GM18505 (cell line): Measurements from ENCODE around the gene MROH7.

Source experiments
- ATAC-seq: cut with Tn5 transposase; IDR thresholded peaks from one replicate; pipeline ENCODE4 v1.9.1; 2021; ENCODE audit not compliant: unreplicated experiment
- POLR2A ChIP-seq: IDR thresholded peaks from 4 replicates; pipeline ENCODE4 v1.6.1; 2011; ENCODE audit warnings: borderline replicate concordance; ENCODE audit not compliant: insufficient read depth, insufficient read length; ENCODE audit errors: extremely low read depth

MROH7 gene

DNA sequence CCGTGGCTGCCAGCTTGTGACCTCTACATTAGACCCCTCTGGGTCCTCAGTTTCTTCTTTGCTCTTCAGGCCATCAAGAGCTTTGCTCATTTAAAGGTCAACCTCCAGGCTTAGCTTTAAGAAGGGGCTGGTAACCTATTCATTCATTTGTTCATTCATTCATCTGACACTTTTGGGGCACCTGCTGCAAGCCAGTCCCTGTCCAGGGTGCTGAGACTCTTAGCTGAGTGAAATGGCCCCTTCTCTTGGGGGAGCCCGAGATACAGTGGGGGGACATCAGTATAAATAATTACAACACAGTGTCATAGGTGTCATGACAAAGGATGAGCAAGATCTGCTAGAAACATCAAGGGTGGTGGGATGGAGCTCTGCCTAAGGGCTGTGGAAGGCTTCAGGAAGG is 63.6 kb downstream of the MROH7 start:
- no peak for TF ChIP-seq POLR2A
- ATAC-seq, result no peak

DNA sequence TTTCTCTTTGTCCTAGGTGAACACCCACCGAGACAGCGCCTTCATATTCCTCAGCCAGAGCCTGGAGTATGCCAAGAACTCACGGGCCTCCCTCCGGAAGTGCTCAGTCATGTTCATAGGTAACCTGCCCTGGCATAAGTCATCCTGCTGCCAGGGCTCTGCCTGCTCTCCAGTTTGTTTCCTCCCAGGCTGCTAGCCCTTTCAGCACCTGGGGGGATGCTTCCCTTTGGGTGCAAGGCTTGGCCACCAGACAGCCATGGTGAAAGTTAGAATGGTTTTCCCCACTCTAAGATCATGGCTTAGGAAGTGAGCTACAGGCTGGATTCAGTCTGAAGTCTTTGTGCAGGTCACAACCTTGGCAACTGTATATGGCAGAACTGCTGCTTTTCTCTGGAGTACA is 64.8 kb downstream of the MROH7 start:
- ATAC-seq, result no peak
- TF ChIP-seq POLR2A, result no peak

- ATAC-seq, result no peak
- no peak for TF ChIP-seq POLR2A
Measured at GRCh38 chr1:54708385-54708784, 66.8 kb downstream of the MROH7 start.

- no peak for ATAC-seq
- TF ChIP-seq POLR2A, result no peak
Measured at GRCh38 chr1:54709547-54710292, 68.1 kb downstream of the MROH7 start.

- ATAC-seq, result no peak
- no peak for TF ChIP-seq POLR2A
Measured at GRCh38 chr1:54710434-54710833, 68.8 kb downstream of the MROH7 start.

GRCh38 chr1:54710841-54711240 is 69.3 kb downstream of the MROH7 start:
- ATAC-seq, result no peak
- TF ChIP-seq POLR2A, result no peak

DNA sequence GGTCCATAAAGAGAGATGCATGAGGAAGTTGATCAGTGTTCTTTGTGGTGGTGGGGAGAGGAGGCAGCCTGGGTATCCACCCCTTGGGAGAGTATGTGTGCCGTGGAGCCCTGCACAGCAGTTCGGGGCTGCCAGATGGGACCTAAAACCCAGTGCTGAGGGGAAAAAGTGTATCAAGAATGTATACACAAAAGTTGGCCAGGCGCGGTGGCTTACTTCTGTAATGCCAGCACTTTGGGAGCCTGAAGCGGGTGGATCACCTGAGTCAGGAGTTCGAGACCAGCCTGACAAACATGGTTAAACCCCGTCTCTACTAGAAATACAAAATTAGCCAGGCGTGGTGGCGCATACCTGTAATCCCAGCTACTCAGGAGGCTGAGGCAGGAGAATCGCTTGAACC is 70.0 kb downstream of the MROH7 start:
- TF ChIP-seq POLR2A, result no peak
- no peak for ATAC-seq

DNA sequence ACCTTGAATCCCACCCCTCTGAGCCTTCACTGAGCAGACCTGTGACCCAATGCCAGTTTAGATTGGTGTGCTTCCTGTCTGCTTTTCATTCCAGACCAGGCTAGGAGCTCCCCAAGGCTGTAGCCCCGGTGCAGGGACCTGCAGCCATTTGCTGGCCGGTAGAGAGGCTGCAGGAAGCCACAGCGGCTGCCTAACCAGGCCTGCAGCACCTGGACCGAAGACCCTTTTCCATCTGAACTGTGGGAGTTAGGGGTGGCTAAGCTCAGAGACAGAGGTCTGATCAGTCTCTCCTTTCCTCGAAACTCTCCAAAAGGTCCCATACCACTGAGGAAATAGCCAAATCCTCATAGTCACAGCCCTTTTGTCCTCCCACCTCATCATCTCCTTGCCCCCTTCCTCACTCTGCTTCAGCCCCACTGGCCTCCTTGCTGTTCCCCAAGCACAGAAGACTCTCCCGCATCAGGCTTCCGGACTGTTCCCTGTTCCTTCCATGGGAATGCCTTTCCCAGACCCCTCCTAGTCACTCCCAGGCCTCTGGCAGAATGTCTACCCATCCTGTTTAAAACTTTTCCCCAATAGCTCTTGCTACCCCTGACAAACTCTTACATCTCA is 73.4 kb downstream of the MROH7 start:
- no peak for ATAC-seq
- no peak for TF ChIP-seq POLR2A

DNA sequence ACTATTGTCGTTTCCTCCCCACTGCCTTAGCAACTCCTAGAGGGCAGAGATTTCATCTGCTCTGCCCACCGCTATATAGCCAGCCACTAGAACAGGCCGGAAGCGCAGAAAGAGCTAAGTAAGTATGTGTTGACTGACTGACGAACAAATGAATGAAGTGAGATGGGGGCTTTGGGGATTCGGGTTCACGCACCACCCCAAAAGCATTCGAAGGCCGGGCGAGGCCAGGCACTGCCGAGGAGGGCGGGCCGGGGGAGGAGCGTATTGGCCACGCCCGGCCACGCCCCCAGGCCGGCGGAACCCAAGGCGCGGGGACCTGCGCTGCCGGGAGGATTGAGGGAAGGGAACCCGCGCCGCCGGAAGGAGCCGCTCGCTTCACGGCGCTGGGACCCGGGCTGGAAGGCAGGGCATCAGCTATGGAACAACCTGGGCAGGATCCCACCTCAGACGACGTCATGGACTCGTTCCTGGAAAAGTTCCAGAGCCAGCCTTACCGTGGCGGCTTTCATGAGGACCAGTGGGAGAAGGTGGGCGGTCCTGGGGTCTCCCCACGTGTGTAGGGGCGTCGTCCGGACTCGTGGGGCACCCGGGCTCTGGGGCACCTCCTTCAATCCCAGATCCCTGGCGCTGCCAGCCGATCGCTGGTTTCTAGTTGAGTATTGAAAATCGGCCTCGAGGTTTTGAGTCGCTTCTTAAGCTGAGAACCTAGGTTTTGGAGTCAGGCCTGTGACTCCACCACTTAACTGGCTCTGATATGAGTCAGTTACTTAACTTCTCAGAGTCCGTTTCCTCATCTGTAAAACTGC is 74.1 kb downstream of the MROH7 start, which contains the start of gene TTC4:
TSS of gene TTC4 (plus strand) at position 369 of the 806 bp plus-strand sequence. CDS start at position 417, 48 bp downstream.
- peak; percentile 95 for ATAC-seq
- TF ChIP-seq POLR2A, result peak; percentile 92

DNA sequence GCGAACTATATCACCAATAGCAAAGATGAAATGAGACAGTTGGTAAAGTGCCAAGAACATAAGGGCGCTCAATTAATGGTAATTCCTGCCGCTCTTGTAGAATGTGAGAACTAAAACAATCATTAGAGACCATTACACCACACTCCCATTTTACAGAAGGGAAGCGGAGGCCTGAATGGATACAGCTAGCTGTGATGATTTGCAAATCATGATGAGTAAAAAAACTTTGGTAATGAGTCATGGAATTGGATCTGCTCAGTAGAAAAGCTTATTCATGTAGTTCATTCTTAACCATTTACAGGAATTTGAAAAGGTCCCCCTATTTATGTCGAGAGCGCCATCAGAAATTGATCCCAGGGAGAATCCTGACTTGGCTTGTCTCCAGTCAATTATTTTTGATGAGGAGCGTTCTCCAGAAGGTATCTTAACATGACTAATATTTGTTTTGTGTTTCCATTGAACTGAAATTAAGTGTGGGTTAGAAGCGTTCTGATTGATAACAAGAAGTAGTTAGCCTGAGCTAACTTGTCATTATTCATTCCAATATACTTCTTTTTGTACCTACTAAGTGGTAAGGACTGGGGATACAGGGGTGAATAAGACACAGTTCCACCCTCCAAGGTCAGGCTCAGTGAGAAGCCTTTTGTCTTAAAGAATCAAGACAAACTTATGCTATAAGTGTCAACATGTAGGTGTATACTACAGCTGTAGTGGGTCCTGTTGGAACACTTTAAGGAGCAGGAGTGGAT is 74.9 kb downstream of the MROH7 start:
- no peak for ATAC-seq
- no peak for TF ChIP-seq POLR2A

GRCh38 chr1:54721719-54722118 is 80.1 kb downstream of the MROH7 start:
- no peak for TF ChIP-seq POLR2A
- ATAC-seq, result no peak

DNA sequence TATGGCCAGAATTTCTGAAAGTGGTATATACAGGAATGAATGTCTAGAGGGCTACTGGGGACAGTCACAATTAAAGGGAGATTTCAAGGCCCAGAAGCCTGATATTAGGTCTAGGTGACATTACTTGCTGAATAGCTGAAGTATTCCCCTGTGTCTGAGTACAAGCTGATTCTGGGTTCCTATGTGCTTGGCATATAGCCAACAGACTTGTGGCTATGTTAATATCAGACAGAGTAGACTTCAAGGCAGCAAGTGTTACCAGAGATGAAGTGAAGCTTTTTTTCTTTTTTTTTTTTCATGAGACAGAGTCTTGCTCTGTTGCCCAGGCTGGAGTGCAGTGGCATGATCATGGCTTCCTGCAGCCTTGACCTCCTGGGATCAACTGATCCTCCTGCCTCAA is 82.4 kb downstream of the MROH7 start:
- TF ChIP-seq POLR2A, result no peak
- ATAC-seq, result no peak

- no peak for ATAC-seq
- TF ChIP-seq POLR2A, result no peak
Measured at GRCh38 chr1:54724771-54725170, 83.2 kb downstream of the MROH7 start.
